A673 (cell line): ENCODE measurements around the gene FOXK1.

Source experiments
- CTCF ChIP-seq: fragments of 300-800, 200-600 bp; sonication (generic); conservative IDR thresholded peaks from 2 replicates; pipeline ENCODE4 v1.5.1; 2017; ENCODE audit warnings: low read depth, mild to moderate bottlenecking, antibody characterized with exemption, low read length, moderate library complexity, mixed read lengths
- EZH2 ChIP-seq: fragments of 200-600 bp; sonication (generic); IDR thresholded peaks from 2 replicates; pipeline ENCODE4 v1.6.1; 2017; ENCODE audit warnings: borderline replicate concordance, low read depth, mild to moderate bottlenecking, mixed read lengths, antibody characterized with exemption, low read length; ENCODE audit not compliant: poor library complexity, severe bottlenecking

DNA sequence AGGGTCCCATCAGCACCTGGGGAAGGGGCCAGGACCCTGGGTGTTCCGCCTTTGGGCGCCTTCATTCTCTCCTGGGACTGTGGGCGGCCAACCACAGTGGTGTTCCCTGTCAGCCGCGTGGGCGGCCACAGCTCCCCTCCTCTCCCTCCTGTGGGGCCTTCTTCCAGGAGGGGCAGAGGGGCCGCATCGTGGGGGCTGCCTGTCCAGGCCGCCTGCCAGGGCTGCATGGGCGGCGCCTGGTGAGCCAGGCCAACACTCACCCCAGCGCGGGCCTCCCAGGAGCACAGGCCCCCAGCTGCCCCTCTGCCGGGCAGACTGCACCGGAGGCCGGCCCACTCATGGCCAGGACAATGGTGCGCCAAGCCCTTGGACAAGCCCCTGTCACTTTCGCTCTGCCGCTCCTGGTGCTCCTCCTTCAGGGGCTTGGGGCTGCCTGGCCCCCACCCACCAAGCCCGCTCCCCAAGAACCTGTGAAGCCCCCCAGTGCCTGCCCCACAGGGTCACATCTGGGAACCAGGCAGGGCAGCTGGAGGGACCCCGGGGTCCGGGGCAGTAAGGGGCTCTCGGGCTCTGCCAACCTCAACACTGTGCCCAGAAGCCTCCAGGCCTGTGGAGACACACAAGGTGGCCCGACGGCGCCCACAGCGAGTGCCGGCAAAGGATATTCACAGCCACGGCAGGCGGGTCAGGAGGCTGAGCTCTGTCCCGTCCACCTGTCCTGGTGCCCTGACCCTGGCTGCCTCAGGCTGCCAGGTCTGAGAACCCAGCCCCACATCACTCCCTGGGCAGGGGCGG lies 136.1 kb downstream of the FOXK1 start:
- TF ChIP-seq CTCF (no peak), EZH2 (no peak)
